SJSA1 (cell line): Measurements from ENCODE around the gene FGFRL1. TPM values are rescaled to one million over a fixed set of nuclear protein-coding genes. Genes with fewer than 3 reads are reported as not detected.

Source experiments
- DNase-seq, 2 experiments: peaks; one replicate each; pipeline ENCODE4 v3.0.0-alpha.2; 2015 to 2020; ENCODE audit warnings: low spot score in 2 of 2, low read depth in 1 of 2
- H3K27ac ChIP-seq: fragments of 250-450 bp; sonication (Bioruptor Pico); 2 replicates; pipeline ENCODE4 v1.5.1; 2020; ENCODE audit warnings: mild to moderate bottlenecking, moderate library complexity
- H3K27me3 ChIP-seq: fragments of 250-450 bp; sonication (Bioruptor Pico); replicated peaks from 2 replicates; pipeline ENCODE4 v1.5.1; 2020; ENCODE audit warnings: mild to moderate bottlenecking, moderate library complexity
- H3K36me3 ChIP-seq: fragments of 250-450 bp; sonication (Bioruptor Pico); 2 replicates; pipeline ENCODE4 v1.5.1; 2020; ENCODE audit warnings: mild to moderate bottlenecking
- H3K4me1 ChIP-seq: fragments of 250-450 bp; sonication (Bioruptor Pico); replicated peaks from 2 replicates; pipeline ENCODE4 v1.6.1; 2021; ENCODE audit warnings: mild to moderate bottlenecking
- H3K4me3 ChIP-seq: fragments of 250-450 bp; sonication (Bioruptor Pico); 2 replicates; pipeline ENCODE4 v1.5.1; 2020; ENCODE audit warnings: mild to moderate bottlenecking
- H3K9me3 ChIP-seq: fragments of 250-450 bp; sonication (Bioruptor Pico); replicated peaks from 2 replicates; pipeline ENCODE4 v1.5.1; 2020; ENCODE audit warnings: mild to moderate bottlenecking
- total RNA-seq: library from RNA; depleted of rRNA; stranded (reverse); fragments of >200 nt; shearing (Covaris generic); gene quantifications from 2 replicates; pipeline ENCODE4 v1.2.3, GENCODE V29; 2014

Gene FGFRL1
- total RNA-seq, 1 experiment from 2014 or later = 21.5 TPM

- Histone ChIP-seq H3K4me3 (no peak overlapping the region), H3K27ac (no peak overlapping the region), H3K36me3 (no peaks in the 10 kb centered on the region), H3K4me1 (no peaks in the 10 kb centered on the region), H3K9me3 (no peaks in the 10 kb centered on the region), H3K27me3 (peaks cover 14% of the 10 kb centered on the region)
- DNase-seq = no peak
Observed at GRCh38 chr4:1002631-1003251, 8.7 kb upstream of the FGFRL1 start.

DNA sequence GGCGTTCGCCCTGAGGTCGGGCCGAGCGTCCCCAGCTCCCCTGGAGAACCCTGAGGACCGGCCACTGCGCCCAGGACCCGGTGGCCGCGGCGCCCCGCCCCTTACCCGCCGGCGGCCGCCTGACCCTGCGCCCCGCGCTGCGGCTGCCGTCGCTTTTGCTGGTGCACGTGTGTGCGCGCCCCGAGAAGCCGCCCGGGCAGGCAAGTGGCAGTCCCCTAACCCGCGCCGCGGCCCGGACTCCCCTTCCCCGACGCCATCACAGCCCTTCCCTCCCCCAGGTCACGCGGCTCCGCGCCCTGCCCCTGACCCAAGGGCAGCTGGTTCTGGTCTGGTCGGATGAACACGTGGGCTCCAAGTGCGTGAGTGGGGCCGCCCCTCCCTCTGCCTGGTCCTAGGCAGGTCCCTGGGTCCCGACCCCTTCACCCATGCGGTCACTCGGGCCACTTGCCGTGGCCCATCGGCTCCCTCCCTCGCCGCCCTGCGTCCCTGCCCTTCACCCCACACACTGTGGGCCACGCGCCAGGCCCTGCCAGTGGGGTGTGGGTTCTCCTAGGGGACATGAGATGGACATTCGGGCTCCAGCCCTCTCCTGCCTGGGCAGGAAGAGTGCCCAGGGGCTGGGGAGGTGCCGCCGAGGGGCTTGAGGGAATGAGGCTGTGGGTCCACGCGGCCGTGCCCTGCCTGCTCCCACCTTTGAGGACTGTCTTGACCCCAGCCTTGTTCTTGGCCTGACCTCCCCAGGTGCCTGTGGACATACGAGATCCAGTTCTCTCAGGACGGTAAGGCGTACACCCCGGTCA is 8.0 kb upstream of the FGFRL1 start:
- H3K27me3 ChIP-seq = peaks cover 12% of the 10 kb centered on the region; the same call in 1 of the 2 replicates

GRCh38 chr4:1004071-1004418 is 7.4 kb upstream of the FGFRL1 start:
- Histone ChIP-seq H3K4me1 (peaks cover 1% of the 10 kb centered on the region; the same call in 1 of the 2 replicates), H3K27ac (no peak overlapping the region), H3K4me3 (no peak overlapping the region), H3K27me3 (peaks cover 12% of the 10 kb centered on the region; the same call in 1 of the 2 replicates), H3K36me3 (no peaks in the 10 kb centered on the region), H3K9me3 (no peaks in the 10 kb centered on the region)
- DNase-seq = no peak

More for the DNA sequence above, 8.0 kb upstream of the FGFRL1 start:
- Histone ChIP-seq H3K4me1 (no peaks in the 10 kb centered on the region), H3K9me3 (no peaks in the 10 kb centered on the region), H3K4me3 (no peak overlapping the region), H3K36me3 (no peaks in the 10 kb centered on the region), H3K27ac (no peak overlapping the region)
- DNase-seq = no peak

GRCh38 chr4:1004557-1005485 is 6.6 kb upstream of the FGFRL1 start:
- Histone ChIP-seq H3K36me3 (no peaks in the 10 kb centered on the region), H3K27me3 (peaks cover 13% of the 10 kb centered on the region), H3K27ac (no peak overlapping the region), H3K4me3 (no peak overlapping the region), H3K4me1 (peaks cover 4% of the 10 kb centered on the region), H3K9me3 (no peaks in the 10 kb centered on the region)
- DNase-seq = no peak

- DNase-seq = no peak
- H3K4me1 ChIP-seq = peaks cover 17% of the 10 kb centered on the region
- no peaks in the 10 kb centered on the region for H3K36me3 ChIP-seq
- H3K27ac ChIP-seq = no peak overlapping the region
- no peak overlapping the region for H3K4me3 ChIP-seq
- no peaks in the 10 kb centered on the region for H3K9me3 ChIP-seq
- H3K27me3 ChIP-seq = peaks cover 22% of the 10 kb centered on the region
Observed at GRCh38 chr4:1006856-1007255, 4.6 kb upstream of the FGFRL1 start.

GRCh38 chr4:1008840-1009541 is 2.4 kb upstream of the FGFRL1 start:
- no peak for DNase-seq
- H3K36me3 ChIP-seq = no peaks in the 10 kb centered on the region; the same call in 1 of the 2 replicates
- peaks cover 17% of the 10 kb centered on the region for H3K4me1 ChIP-seq
- no peak overlapping the region for H3K27ac ChIP-seq
- peak overlapping the region; percentile 30 for H3K4me3 ChIP-seq
- H3K27me3 ChIP-seq = peaks cover 11% of the 10 kb centered on the region
- H3K9me3 ChIP-seq = no peaks in the 10 kb centered on the region

DNA sequence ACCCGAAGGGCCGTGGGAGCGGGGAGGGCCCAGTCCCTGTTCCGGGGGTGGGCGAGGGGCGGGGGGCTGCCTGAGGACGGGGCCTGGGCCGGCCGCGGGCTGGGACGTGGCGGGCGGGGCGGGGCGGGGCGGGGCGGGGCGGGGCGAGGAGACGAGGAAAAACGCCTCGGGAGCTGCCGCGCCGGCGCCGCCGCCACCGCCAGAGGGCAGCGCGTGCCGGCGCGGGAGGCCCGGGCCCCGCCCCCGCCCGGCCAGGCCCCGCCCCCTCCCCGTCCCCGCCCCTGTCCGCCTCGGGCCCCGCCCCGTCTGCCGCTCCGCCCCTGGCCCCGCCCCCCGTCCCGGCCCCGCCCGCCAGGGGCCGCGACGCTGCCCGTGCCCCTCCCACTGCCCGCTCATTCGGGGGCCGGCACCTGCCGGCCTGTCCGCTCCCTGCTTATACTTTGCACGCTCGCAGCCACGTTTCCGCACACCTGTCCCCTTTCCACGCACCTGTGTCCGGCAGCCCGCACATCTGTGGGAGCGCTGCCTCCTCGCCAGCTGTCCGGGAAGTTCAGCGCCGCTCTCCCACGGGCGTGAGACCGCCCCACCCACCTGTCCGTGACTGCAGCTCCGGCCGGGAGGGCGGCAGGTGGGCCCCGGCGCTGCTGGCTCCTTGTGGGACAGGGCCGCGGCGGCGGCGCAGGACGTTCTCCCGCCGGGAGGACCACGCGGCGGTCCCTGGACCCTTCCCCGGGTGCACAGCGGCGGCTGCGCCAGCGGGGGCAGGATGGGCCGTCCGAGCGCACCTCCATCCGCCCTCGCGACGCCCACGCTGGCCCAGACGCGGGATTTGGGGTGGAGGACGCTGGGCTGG is 1.7 kb upstream of the FGFRL1 start:
- Histone ChIP-seq H3K36me3 (no peaks in the 10 kb centered on the region; the same call in 1 of the 2 replicates), H3K27me3 (peaks cover 11% of the 10 kb centered on the region), H3K4me3 (peak overlapping the region; percentile 30), H3K27ac (no peak overlapping the region), H3K4me1 (peaks cover 17% of the 10 kb centered on the region), H3K9me3 (no peaks in the 10 kb centered on the region)
- peak in 1 of 2 experiments; percentile 33 for DNase-seq

DNA sequence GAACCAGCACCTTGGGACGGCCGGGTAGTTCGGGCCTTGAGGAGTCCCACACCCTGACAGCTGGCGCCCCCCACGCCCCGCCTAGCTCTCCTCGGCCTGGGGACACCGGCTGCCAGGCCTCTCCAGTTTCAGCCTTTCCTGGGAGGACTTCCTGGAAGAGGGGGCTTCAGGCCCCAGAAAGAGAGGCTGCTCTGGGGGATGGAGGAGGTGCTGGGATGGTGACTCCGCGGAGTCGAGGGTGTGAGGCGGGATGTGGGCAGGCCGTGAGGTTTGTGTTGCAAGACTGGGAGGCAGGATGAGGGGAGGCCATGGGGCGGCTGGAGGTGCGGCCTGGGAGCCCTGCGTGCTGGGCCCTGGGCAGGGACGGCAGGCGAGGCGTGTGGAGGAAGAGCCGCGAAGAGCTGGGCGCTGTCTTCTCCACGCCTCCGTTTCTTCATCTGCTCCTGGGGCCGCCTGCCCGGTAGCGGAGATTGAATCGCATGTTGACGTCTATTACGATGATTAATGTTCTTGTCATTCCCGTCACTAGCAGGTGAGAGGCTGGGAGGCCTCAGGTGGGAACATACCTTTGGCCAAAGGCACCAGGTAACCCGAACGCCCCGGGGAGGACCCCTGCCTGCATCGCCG is 918 bp upstream of the FGFRL1 start:
- H3K27ac ChIP-seq = no peak overlapping the region
- no peaks in the 10 kb centered on the region for H3K9me3 ChIP-seq
- peaks cover 11% of the 10 kb centered on the region for H3K27me3 ChIP-seq
- no peaks in the 10 kb centered on the region; the same call in 1 of the 2 replicates for H3K36me3 ChIP-seq
- H3K4me1 ChIP-seq = peaks cover 17% of the 10 kb centered on the region
- H3K4me3 ChIP-seq = no peak overlapping the region
- peak in 1 of 2 experiments; percentile 22 for DNase-seq

DNA sequence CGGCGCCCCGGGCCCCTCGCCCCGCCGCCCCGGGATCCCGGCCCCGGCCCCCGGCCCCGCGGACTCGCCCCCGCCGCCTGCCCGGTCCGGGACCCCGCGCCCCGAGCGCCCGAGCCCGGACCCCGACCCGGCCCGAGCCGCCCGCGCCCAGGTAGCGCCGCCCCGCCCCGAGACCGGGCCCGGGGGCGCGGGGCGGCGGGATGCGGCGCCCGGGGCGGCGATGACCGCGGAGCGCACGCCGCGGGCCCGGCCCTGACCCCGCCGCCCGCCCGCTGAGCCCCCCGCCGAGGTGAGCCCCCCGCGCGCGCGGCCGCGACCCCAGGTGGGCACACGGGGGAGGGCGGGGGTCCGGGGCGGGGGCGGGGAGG is 224 bp downstream of the FGFRL1 start:
- DNase-seq = no peak
- H3K4me1 ChIP-seq = peaks cover 17% of the 10 kb centered on the region
- no peak overlapping the region for H3K27ac ChIP-seq
- peaks cover 11% of the 10 kb centered on the region for H3K27me3 ChIP-seq
- H3K9me3 ChIP-seq = no peaks in the 10 kb centered on the region
- no peak overlapping the region for H3K4me3 ChIP-seq
- no peaks in the 10 kb centered on the region; the same call in 1 of the 2 replicates for H3K36me3 ChIP-seq

GRCh38 chr4:1012034-1012739 is 761 bp downstream of the FGFRL1 start:
- no peak for DNase-seq
- peaks cover 11% of the 10 kb centered on the region for H3K27me3 ChIP-seq
- H3K9me3 ChIP-seq = no peaks in the 10 kb centered on the region
- peak overlapping the region; percentile 33 for H3K4me3 ChIP-seq
- no peak overlapping the region for H3K27ac ChIP-seq
- H3K36me3 ChIP-seq = no peaks in the 10 kb centered on the region; the same call in 1 of the 2 replicates
- H3K4me1 ChIP-seq = peaks cover 17% of the 10 kb centered on the region

DNA sequence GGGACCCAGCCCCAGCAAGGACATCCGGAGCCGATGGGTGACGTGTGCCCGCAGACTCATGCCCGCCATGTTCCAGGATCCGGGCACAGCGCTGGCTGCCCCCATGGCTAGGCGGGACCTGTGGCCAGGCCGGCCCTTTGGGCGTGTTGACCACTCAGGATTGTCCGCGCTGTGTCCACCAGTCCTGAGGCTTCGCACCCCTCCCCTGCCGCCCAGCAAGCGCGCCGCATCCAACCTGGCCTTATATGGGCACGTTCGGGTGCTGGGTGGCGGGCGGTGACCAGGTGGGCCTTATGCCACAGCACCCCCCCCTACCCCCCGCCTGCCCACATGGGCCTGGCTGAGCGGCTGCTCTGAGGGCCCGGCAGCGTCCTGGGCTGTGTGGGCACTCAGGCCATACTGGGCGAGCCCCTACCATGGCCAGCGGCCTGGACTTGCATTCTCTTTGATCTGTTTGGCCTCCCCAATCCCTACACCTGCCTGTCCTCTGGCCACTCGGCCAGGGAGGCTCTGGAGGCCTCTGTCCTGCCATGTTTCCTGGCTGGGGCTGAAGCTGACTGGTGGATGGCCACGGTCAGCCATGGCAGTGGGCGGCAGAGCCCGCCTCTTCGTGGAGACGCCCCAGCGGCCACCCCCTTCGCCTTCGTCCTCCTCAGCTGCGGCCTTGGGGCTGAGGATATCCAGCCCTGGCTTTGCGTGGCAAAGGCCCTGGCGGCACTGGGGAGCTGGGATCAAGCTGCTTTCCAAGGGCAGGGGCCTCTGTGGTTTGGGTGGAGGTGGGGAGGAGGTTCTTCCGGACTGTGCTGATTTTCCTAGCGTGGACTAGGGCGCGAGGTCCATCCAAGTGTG is 2.0 kb downstream of the FGFRL1 start:
- no peak overlapping the region for H3K27ac ChIP-seq
- H3K36me3 ChIP-seq = no peaks in the 10 kb centered on the region; the same call in 1 of the 2 replicates
- no peak for DNase-seq
- peaks cover 11% of the 10 kb centered on the region for H3K27me3 ChIP-seq
- H3K4me3 ChIP-seq = no peak overlapping the region
- peaks cover 17% of the 10 kb centered on the region for H3K4me1 ChIP-seq
- H3K9me3 ChIP-seq = no peaks in the 10 kb centered on the region
